ENCODE measurements around the gene KCNAB1. TPM values are rescaled to one million over a fixed set of nuclear protein-coding genes. Genes with fewer than 3 reads are reported as not detected.

Gene KCNAB1
- total RNA-seq, 1 donor from 2014 or later = 3.2 TPM

DNA sequence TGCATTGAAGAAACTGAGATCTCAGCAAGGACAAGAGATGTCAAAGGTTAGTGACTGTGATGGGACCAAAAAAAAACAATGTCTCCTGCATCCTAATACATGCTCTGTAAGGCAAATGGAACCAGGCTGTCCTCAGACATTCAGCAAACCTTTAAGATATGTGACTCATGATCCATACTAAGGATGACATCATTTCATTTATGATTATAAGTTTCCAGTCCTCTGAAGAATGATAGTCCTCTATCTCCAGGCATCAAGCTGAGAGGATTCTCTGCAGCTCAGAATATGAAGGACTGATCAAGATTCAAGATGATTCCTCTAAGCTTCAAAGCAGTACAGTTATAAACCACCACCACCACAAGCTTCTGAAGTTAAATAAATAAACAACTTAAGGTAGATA is 386.9 kb downstream of the KCNAB1 start:
- ATAC-seq (no peak), DNase-seq (no peak)
- no peaks in the 10 kb centered on the region for H3K9me3 ChIP-seq
- H3K27ac ChIP-seq = no peak overlapping the region
- no peaks in the 10 kb centered on the region for H3K4me1 ChIP-seq
- TF ChIP-seq, protein P1, sequence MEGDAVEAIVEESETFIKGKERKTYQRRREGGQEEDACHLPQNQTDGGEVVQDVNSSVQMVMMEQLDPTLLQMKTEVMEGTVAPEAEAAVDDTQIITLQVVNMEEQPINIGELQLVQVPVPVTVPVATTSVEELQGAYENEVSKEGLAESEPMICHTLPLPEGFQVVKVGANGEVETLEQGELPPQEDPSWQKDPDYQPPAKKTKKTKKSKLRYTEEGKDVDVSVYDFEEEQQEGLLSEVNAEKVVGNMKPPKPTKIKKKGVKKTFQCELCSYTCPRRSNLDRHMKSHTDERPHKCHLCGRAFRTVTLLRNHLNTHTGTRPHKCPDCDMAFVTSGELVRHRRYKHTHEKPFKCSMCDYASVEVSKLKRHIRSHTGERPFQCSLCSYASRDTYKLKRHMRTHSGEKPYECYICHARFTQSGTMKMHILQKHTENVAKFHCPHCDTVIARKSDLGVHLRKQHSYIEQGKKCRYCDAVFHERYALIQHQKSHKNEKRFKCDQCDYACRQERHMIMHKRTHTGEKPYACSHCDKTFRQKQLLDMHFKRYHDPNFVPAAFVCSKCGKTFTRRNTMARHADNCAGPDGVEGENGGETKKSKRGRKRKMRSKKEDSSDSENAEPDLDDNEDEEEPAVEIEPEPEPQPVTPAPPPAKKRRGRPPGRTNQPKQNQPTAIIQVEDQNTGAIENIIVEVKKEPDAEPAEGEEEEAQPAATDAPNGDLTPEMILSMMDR (IDR thresholded peaks at IDR 0.05) = no peak
- intact Hi-C loops (cut with DNase I) = no loop called here
- no peak overlapping the region for H3K4me3 ChIP-seq
- H3K36me3 ChIP-seq = no peaks in the 10 kb centered on the region
- no peaks in the 10 kb centered on the region for H3K27me3 ChIP-seq

DNA sequence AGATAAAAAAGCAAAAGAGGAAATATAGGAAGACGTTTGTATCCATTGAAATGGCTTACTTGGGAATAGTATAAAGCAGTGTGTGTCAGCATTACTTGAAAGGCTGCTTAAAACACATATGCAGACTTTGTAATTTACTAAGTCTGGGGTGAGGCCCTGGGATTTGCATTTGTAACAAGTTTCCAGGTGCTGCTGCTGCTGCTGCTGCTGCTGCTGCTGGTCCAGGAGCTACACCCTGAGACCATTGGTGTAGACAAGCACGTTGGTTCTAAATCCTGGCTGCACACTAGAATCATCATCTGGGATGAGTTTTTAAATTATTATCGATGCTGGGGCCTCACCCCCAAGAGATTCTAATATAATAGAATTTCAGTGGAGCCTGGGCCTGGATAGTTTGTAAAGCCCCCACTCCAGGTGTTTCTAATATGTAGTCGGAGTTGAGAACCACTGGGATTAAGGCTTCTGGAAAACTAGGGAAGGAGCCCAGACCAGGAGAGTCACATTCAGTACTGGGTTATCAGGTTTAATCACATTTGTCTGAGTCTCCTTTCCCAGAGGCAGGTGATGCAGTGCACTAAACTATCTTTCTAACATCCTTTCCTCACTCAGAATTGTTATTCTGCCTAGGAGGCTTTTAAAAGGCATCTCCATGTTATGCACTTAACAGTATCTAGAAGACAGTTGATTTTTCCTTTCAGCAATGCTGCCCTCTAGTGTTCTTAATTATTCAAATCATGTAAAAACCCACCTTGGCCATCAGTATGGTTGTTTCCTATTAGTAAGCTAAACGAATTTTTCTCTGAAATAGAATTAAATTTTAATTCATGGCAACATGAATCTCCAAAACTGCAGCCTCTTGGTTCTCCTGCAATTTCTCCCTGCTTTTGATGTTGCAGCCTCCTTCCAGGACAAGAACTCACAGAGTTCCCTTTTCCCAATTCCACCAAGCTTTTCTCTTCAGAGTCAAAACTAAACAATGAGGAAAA is 389.1 kb downstream of the KCNAB1 start:
- TF ChIP-seq, protein P1 (IDR thresholded peaks at IDR 0.05) = peak; percentile 64
- no peaks in the 10 kb centered on the region for H3K4me1 ChIP-seq
- no peaks in the 10 kb centered on the region for H3K9me3 ChIP-seq
- H3K27me3 ChIP-seq = no peaks in the 10 kb centered on the region
- H3K36me3 ChIP-seq = no peaks in the 10 kb centered on the region
- no peak overlapping the region for H3K27ac ChIP-seq
- DNase-seq (no peak), ATAC-seq (peak; percentile 80)
- intact Hi-C loops (cut with DNase I) = loop anchor here (10.0 kb wide), 1 partner anchor 365 kb away; no protein-coding TSS in a partner anchor
- no peak overlapping the region for H3K4me3 ChIP-seq

DNA sequence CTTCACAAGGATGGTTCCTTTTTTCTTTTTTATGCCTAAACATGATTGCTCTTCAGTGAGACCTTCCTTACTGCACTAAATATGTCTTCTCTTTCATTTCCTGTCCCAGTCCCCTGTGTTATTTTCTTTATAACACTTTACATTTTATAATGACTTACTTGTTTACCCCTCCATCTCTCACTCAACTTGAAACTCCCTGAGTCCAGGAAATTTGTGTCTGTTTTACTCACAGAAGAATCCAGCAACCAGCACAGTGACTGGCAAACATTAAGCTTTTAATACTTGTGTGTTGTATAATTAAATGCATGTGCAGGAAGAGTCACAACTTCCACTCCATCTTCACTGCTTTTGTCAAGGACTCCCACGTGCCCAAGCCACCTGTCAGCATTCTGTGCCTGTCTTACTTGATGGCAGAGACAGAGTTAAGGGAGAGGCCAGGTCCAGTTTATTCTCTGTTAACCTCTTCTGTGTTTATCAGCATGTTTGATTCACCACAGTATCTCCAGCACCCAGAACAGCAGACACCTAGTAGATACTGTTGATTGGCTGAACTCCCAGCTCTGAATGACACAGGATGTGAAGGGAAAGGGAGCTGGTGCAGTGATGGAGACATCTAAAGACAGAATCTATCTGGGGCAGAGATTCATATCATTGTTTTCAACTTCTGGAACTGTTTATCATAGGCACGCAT is 391.8 kb downstream of the KCNAB1 start:
- Histone ChIP-seq H3K9me3 (no peaks in the 10 kb centered on the region), H3K36me3 (no peaks in the 10 kb centered on the region), H3K4me1 (no peaks in the 10 kb centered on the region), H3K4me3 (no peak overlapping the region), H3K27me3 (no peaks in the 10 kb centered on the region), H3K27ac (no peak overlapping the region)
- intact Hi-C loops (cut with DNase I) = loop anchor here (10.0 kb wide), 1 partner anchor 367 kb away; no protein-coding TSS in a partner anchor
- TF ChIP-seq, protein P1 (IDR thresholded peaks at IDR 0.05) = no peak
- ATAC-seq = no peak
- no peak for DNase-seq

DNA sequence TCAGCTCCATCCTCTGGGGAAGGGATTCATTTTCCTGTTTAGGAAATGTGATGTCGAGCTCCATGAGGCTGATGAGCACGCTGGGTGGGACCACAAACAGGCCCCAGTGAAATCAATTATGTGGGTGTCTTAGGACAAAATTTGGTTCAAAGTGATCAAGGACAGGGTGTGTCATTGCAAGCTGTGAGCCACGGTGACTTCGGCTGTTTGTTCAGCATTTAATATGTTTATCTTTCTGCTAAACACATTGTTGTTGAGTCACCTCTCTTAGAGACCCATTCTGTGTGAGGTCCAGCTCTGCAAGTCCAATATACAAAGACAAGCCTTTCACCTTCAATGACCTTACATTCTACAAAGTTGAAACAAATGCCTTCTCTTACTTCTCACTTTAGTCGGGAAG is 393.2 kb downstream of the KCNAB1 start:
- TF ChIP-seq, protein P1 (IDR thresholded peaks at IDR 0.05) = no peak
- no peak for ATAC-seq
- no peak overlapping the region for H3K27ac ChIP-seq
- H3K4me3 ChIP-seq = no peak overlapping the region
- H3K27me3 ChIP-seq = no peaks in the 10 kb centered on the region
- intact Hi-C loops (cut with DNase I) = loop anchor here (10.0 kb wide), 1 partner anchor 369 kb away; no protein-coding TSS in a partner anchor
- no peaks in the 10 kb centered on the region for H3K36me3 ChIP-seq
- H3K9me3 ChIP-seq = no peaks in the 10 kb centered on the region
- DNase-seq = no peak
- H3K4me1 ChIP-seq = no peaks in the 10 kb centered on the region

DNA sequence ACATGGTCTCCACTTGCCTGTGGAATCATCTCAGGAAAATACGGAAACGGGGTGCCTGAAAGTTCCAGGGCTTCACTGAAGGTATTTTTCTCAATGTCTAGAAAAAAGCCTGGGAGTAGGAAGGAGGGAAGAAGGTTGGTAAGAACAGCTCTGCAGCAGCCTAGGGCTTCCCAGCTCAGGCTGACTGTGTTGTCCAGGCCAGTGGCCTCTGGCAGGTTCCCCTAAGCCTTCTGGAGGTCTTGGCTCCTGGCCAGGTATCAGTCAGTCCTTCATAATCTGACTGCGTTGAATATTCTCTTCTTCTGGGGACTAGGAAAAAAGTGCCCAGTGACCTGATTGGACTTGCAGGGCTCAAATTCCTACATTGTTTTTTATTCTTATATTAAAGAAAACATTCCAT is 395.9 kb downstream of the KCNAB1 start:
- TF ChIP-seq, protein P1 (IDR thresholded peaks at IDR 0.05) = no peak
- ATAC-seq (no peak), DNase-seq (no peak)
- H3K4me1 ChIP-seq = no peaks in the 10 kb centered on the region
- no peaks in the 10 kb centered on the region for H3K27me3 ChIP-seq
- no peaks in the 10 kb centered on the region for H3K36me3 ChIP-seq
- intact Hi-C loops (cut with DNase I) = loop anchor here (10.0 kb wide), 1 partner anchor 371 kb away; no protein-coding TSS in a partner anchor
- no peaks in the 10 kb centered on the region for H3K9me3 ChIP-seq
- no peak overlapping the region for H3K4me3 ChIP-seq
- no peak overlapping the region for H3K27ac ChIP-seq
